Renal cortex interstitium (tissue), 11 donors: Measurements from ENCODE around the gene MRPS14. TPM values are rescaled to one million over a fixed set of nuclear protein-coding genes. Genes with fewer than 3 reads are reported as not detected.

Experiments used
- DNase-seq, 11 donors: peaks; one replicate each; pipeline ENCODE4 v3.0.0-alpha.2; 2013; ENCODE audit warnings: low read depth in 9 of 11, low spot score in 4 of 11; ENCODE audit errors: extremely low read depth in 1 of 11
- polyA plus RNA-seq, 3 donors: library from polyadenylated mRNA; unstranded; fragments of 120-200 nt; gene quantifications; one replicate each; pipeline ENCODE4 v1.2.1, GENCODE V29; 2013; ENCODE audit not compliant: insufficient read length in 3 of 3

The MRPS14 gene
- polyA plus RNA-seq, 3 donors: 44.8 to 52.0 (median 47.5) TPM

GRCh38 chr1:174997041-174997440 is 26.2 kb downstream of the MRPS14 start:
- DNase-seq: no peak

- DNase-seq: no peak
These were observed 26.7 kb downstream of the MRPS14 start for GRCh38 chr1:174996476-174996875.

GRCh38 chr1:174995916-174996315 is 27.3 kb downstream of the MRPS14 start:
- no peak for DNase-seq

- no peak for DNase-seq
These were observed 28.1 kb downstream of the MRPS14 start for GRCh38 chr1:174995121-174995520.

GRCh38 chr1:174991473-174991872 is 31.8 kb downstream of the MRPS14 start:
- DNase-seq: no peak

- DNase-seq: peak in 1 of 11 donors; percentile 26
These were observed 32.7 kb downstream of the MRPS14 start for GRCh38 chr1:174990382-174990999.

- no peak for DNase-seq
These were observed 33.5 kb downstream of the MRPS14 start for GRCh38 chr1:174989536-174990220.

GRCh38 chr1:174988986-174989385 is 34.2 kb downstream of the MRPS14 start:
- no peak for DNase-seq

GRCh38 chr1:174988539-174988938 is 34.7 kb downstream of the MRPS14 start:
- no peak for DNase-seq

- no peak for DNase-seq
These were observed 38.3 kb downstream of the MRPS14 start for GRCh38 chr1:174984952-174985351.

GRCh38 chr1:174982971-174983689 is 40.1 kb downstream of the MRPS14 start:
- DNase-seq: peak in 1 of 11 donors; percentile 48

GRCh38 chr1:174976436-174977108 is 46.7 kb downstream of the MRPS14 start:
- no peak for DNase-seq

GRCh38 chr1:174975764-174976163 is 47.5 kb downstream of the MRPS14 start:
- DNase-seq: no peak

GRCh38 chr1:174974711-174975119 is 48.5 kb downstream of the MRPS14 start:
- no peak for DNase-seq

- no peak for DNase-seq
These were observed 51.3 kb downstream of the MRPS14 start for GRCh38 chr1:174971902-174972301.

GRCh38 chr1:174971466-174971865 is 51.8 kb downstream of the MRPS14 start:
- DNase-seq: no peak

- DNase-seq: no peak
These were observed 53.2 kb downstream of the MRPS14 start for GRCh38 chr1:174969977-174970376.

GRCh38 chr1:174968750-174969244 is 54.4 kb downstream of the MRPS14 start:
- no peak for DNase-seq

GRCh38 chr1:174967845-174968705 is 55.1 kb downstream of the MRPS14 start:
- DNase-seq: no peak
